ENCODE data around the gene TSC2. TPM values are rescaled to one million over a fixed set of nuclear protein-coding genes. Genes with fewer than 3 reads are reported as not detected.

TSC2 gene
- total and polyA plus RNA-seq, 2 of the 13 experiments (the other 11 are each of a cell fraction or from before 2014, with no cell fraction given), result 19.6 to 40.4 TPM

GRCh38 chr16:2009791-2010510 lies 37.8 kb upstream of the TSC2 start, which contains the start of gene ZNF598 (continued):
- TF ChIP-seq, protein P1, sequence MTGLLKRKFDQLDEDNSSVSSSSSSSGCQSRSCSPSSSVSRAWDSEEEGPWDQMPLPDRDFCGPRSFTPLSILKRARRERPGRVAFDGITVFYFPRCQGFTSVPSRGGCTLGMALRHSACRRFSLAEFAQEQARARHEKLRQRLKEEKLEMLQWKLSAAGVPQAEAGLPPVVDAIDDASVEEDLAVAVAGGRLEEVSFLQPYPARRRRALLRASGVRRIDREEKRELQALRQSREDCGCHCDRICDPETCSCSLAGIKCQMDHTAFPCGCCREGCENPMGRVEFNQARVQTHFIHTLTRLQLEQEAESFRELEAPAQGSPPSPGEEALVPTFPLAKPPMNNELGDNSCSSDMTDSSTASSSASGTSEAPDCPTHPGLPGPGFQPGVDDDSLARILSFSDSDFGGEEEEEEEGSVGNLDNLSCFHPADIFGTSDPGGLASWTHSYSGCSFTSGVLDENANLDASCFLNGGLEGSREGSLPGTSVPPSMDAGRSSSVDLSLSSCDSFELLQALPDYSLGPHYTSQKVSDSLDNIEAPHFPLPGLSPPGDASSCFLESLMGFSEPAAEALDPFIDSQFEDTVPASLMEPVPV (CRISPR knock-in tag; IDR thresholded peaks at IDR 0.05), result no peak
- peak; percentile 69; the same call in 1 of the 2 replicates for TF ChIP-seq NFKB2 (CRISPR knock-in tag; IDR thresholded peaks at IDR 0.05; ENCODE audit: borderline replicate concordance)
- no peak for TF ChIP-seq HMGA1 (CRISPR knock-in tag; conservative IDR thresholded peaks at IDR 0.05)
- TF ChIP-seq, protein P2, sequence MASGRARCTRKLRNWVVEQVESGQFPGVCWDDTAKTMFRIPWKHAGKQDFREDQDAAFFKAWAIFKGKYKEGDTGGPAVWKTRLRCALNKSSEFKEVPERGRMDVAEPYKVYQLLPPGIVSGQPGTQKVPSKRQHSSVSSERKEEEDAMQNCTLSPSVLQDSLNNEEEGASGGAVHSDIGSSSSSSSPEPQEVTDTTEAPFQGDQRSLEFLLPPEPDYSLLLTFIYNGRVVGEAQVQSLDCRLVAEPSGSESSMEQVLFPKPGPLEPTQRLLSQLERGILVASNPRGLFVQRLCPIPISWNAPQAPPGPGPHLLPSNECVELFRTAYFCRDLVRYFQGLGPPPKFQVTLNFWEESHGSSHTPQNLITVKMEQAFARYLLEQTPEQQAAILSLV (CRISPR knock-in tag; IDR thresholded peaks at IDR 0.05; ENCODE audit: borderline replicate concordance), result peak; percentile 68
- no peak for TF ChIP-seq AHR (CRISPR knock-in tag; IDR thresholded peaks at IDR 0.05)
- peak; percentile 33; the same call in 1 of the 2 replicates for TF ChIP-seq KDM4B (CRISPR knock-in tag; IDR thresholded peaks at IDR 0.05)
- TF ChIP-seq PTBP1 (IDR thresholded peaks at IDR 0.05; ENCODE audit: low read depth, low read length, poor library complexity, severe bottlenecking), result no peak
- TF ChIP-seq ZNF260 (CRISPR knock-in tag; IDR thresholded peaks at IDR 0.05; ENCODE audit: borderline replicate concordance, low read depth), result no peak
- TF ChIP-seq KDM6A (CRISPR knock-in tag; IDR thresholded peaks at IDR 0.05; ENCODE audit: low read depth), result no peak
- no peak for TF ChIP-seq RFX3 (CRISPR knock-in tag; IDR thresholded peaks at IDR 0.05)
- TF ChIP-seq ZNF12 (CRISPR knock-in tag; IDR thresholded peaks at IDR 0.05), result no peak
- TF ChIP-seq, protein P3, sequence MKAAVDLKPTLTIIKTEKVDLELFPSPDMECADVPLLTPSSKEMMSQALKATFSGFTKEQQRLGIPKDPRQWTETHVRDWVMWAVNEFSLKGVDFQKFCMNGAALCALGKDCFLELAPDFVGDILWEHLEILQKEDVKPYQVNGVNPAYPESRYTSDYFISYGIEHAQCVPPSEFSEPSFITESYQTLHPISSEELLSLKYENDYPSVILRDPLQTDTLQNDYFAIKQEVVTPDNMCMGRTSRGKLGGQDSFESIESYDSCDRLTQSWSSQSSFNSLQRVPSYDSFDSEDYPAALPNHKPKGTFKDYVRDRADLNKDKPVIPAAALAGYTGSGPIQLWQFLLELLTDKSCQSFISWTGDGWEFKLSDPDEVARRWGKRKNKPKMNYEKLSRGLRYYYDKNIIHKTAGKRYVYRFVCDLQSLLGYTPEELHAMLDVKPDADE (CRISPR knock-in tag; IDR thresholded peaks at IDR 0.05), result no peak
- TF ChIP-seq ZNF235 (CRISPR knock-in tag; IDR thresholded peaks at IDR 0.05; ENCODE audit: borderline replicate concordance), result no peak
- TF ChIP-seq EED (CRISPR knock-in tag; IDR thresholded peaks at IDR 0.05), result no peak
- TF ChIP-seq ZNF343 (CRISPR knock-in tag; IDR thresholded peaks at IDR 0.05), result no peak
- TF ChIP-seq SP4 (CRISPR knock-in tag; IDR thresholded peaks at IDR 0.05), result peak; percentile 68; the same call in 1 of the 2 replicates
- 0 out of 2 replicates have a peak, but pooled peaks have one; percentile 50 for TF ChIP-seq NPAS2 (CRISPR knock-in tag; IDR thresholded peaks at IDR 0.05; ENCODE audit: borderline replicate concordance)
- TF ChIP-seq, protein P4, sequence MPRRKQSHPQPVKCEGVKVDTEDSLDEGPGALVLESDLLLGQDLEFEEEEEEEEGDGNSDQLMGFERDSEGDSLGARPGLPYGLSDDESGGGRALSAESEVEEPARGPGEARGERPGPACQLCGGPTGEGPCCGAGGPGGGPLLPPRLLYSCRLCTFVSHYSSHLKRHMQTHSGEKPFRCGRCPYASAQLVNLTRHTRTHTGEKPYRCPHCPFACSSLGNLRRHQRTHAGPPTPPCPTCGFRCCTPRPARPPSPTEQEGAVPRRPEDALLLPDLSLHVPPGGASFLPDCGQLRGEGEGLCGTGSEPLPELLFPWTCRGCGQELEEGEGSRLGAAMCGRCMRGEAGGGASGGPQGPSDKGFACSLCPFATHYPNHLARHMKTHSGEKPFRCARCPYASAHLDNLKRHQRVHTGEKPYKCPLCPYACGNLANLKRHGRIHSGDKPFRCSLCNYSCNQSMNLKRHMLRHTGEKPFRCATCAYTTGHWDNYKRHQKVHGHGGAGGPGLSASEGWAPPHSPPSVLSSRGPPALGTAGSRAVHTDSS (CRISPR knock-in tag; conservative IDR thresholded peaks at IDR 0.05), result no peak
- TF ChIP-seq MYNN (CRISPR knock-in tag; IDR thresholded peaks at IDR 0.05; ENCODE audit: low read depth), result no peak
